Glutamatergic neuron (in vitro differentiated cells): Measurements from ENCODE around the gene FAM3D. TPM values are rescaled to one million over a fixed set of nuclear protein-coding genes. Genes with fewer than 3 reads are reported as not detected.
"Not testable (repeated sequence)": the region's sequence is repeated elsewhere in the genome, so short reads cannot be mapped to it uniquely, and the experiment has no call there.

Experiments used
- DNase-seq: peaks from one replicate; pipeline ENCODE4 v3.0.0; 2022
- H3K27ac Mint-ChIP-seq: one replicate; pipeline ENCODE4 v1.8.0; 2020; ENCODE audit warnings: mild to moderate bottlenecking, mixed read lengths, inconsistent platforms; ENCODE audit not compliant: unreplicated experiment
- H3K27me3 Mint-ChIP-seq: one replicate; pipeline ENCODE4 v1.8.0; 2020; ENCODE audit warnings: mild to moderate bottlenecking, moderate library complexity, mixed read lengths, inconsistent platforms; ENCODE audit not compliant: unreplicated experiment
- H3K36me3 Mint-ChIP-seq: one replicate; pipeline ENCODE4 v1.8.0; 2020; ENCODE audit warnings: mild to moderate bottlenecking, mixed read lengths, inconsistent platforms; ENCODE audit not compliant: unreplicated experiment
- H3K4me1 Mint-ChIP-seq: one replicate; pipeline ENCODE4 v1.8.0; 2020; ENCODE audit warnings: mild to moderate bottlenecking, low read depth, mixed read lengths, inconsistent platforms; ENCODE audit not compliant: unreplicated experiment
- H3K4me3 Mint-ChIP-seq: one replicate; pipeline ENCODE4 v1.8.0; 2020; ENCODE audit warnings: mild to moderate bottlenecking, mixed read lengths, inconsistent platforms; ENCODE audit not compliant: unreplicated experiment
- H3K9me3 Mint-ChIP-seq: one replicate; pipeline ENCODE4 v1.8.0; 2020; ENCODE audit warnings: mild to moderate bottlenecking, moderate library complexity, mixed read lengths, inconsistent platforms; ENCODE audit not compliant: unreplicated experiment
- total RNA-seq: library from RNA; stranded (reverse); fragmentation: NEBNext Ultra II Directional; extraction: Animal tissue kit (Norgen Biotek cat#: 25700); gene quantifications from one replicate; pipeline ENCODE4 v1.2.1, GENCODE V29; 2021; ENCODE audit not compliant: unreplicated experiment
- TF ChIP-seq, protein P1 (sequence below): fragments of 200-600 bp; sonication (generic); IDR thresholded peaks from one replicate; pipeline ENCODE4 v1.5.0; 2021; ENCODE audit not compliant: partially characterized antibody, unreplicated experiment

FAM3D gene
- total RNA-seq, 1 donor from 2014 or later: not detected

DNA sequence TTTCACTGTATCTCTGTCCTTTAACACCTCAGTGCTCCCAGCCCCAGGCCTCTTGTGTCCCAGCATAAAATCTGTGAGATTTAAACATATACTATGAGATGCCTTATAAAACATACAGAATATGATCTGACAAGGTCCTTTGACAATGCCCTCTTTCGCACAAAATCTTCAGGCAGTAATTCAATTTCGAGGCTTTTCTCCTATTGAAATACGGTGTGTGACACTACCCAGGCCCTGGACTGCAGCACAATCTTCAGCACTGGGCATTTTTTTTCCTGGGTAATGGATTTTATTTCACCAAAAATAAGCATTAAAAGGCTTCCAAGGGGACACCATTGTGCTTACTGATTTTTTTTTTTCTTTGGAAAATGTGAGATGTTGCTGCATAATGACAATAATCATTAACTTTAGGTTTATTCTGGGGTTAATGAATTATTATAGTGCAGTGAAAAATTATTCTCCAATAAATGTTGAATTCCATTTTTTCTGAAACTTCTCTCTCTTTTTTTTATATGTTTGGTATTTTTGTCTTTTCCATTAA, 40.9 kb upstream of the FAM3D start:
- Mint-ChIP-seq H3K4me3 (no peak overlapping the region), H3K36me3 (peaks cover 5% of the 10 kb centered on the region), H3K4me1 (no peaks in the 10 kb centered on the region), H3K27me3 (no peaks in the 10 kb centered on the region), H3K27ac (no peak overlapping the region), H3K9me3 (no peaks in the 10 kb centered on the region)
- TF ChIP-seq, protein P1, sequence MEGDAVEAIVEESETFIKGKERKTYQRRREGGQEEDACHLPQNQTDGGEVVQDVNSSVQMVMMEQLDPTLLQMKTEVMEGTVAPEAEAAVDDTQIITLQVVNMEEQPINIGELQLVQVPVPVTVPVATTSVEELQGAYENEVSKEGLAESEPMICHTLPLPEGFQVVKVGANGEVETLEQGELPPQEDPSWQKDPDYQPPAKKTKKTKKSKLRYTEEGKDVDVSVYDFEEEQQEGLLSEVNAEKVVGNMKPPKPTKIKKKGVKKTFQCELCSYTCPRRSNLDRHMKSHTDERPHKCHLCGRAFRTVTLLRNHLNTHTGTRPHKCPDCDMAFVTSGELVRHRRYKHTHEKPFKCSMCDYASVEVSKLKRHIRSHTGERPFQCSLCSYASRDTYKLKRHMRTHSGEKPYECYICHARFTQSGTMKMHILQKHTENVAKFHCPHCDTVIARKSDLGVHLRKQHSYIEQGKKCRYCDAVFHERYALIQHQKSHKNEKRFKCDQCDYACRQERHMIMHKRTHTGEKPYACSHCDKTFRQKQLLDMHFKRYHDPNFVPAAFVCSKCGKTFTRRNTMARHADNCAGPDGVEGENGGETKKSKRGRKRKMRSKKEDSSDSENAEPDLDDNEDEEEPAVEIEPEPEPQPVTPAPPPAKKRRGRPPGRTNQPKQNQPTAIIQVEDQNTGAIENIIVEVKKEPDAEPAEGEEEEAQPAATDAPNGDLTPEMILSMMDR: no peak
- DNase-seq: no peak

DNA sequence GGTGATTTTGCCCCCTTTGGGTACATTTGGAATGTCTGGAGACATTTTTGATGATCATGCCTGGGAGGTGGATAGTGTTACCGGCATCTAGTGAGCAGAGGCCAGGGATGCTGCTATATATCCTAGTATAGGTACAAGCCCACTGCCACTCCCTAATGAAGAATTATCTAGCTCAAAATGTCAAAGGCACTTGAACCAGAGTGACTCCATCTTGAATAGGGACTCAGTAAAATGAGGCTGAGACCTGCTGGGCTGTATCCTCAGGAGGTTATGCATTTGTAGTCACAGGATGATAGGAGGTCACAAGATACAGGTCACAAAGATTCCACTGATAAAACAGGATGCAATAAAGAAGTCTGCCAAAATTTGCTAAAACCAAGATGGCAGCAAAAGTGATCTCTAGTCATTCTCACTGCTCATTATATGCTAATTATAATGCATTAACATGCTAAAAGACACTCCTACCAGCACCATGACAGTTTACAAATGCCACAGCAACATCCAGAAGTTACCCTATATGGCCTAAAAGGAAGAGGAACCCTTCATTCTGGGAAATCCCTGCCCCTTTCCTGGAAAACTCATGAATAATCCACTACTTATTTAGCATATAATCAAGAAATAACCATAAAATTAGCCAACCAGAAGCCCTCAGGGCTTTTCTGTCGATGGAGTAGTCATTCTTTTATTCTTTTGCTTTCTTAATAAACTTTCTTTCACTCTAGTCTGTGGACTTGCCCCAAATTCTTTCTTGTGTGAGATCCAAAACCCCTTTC, 40.0 kb upstream of the FAM3D start:
- Mint-ChIP-seq H3K9me3 (no peaks in the 10 kb centered on the region), H3K36me3 (peaks cover 5% of the 10 kb centered on the region), H3K27me3 (no peaks in the 10 kb centered on the region), H3K4me3 (no peak overlapping the region), H3K4me1 (no peaks in the 10 kb centered on the region), H3K27ac (no peak overlapping the region)
- TF ChIP-seq, protein P1: no peak
- no peak for DNase-seq

DNA sequence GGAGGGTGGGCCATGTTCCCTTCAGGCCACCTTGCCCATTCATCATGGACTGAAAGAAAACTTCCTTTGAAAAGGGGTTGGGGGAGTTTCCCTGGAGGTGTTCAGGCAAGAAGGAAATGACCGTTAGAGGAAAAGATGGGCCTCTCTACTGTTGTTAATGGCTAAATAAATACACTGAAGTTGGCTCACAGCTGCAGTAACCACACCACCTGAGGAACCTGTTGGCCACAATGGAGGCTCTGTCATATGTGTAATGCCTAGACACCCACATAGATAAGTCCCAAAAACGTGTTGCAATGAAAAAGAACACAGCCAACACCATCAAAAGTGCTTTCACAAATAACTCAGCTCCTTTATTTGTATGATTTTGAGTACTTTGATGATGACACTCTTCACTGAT, 38.2 kb upstream of the FAM3D start:
- TF ChIP-seq, protein P1: no peak
- peaks cover 8% of the 10 kb centered on the region for H3K36me3 Mint-ChIP-seq
- no peaks in the 10 kb centered on the region for H3K9me3 Mint-ChIP-seq
- H3K4me3 Mint-ChIP-seq: no peak overlapping the region
- no peaks in the 10 kb centered on the region for H3K27me3 Mint-ChIP-seq
- no peaks in the 10 kb centered on the region for H3K4me1 Mint-ChIP-seq
- H3K27ac Mint-ChIP-seq: no peak overlapping the region
- no peak for DNase-seq

DNA sequence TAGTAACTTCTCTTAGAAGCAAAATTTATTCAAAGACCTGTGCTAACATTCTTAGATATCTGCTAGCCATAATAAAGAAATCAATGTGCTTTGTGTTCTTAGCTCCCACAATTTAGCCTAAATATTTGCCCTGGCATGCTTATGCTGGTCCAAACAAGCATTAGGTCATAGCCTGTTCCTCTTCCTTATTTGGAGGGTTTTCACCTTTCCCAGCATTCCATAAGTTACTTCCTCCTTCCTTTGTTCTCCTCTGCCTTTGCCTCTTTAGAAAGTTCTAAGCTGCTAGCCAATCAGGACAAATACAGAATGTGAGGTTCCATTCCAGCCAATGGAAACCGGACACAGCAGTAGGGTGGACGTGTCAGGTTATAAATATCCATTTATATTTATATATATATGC, 37.7 kb upstream of the FAM3D start:
- H3K9me3 Mint-ChIP-seq, H3K27ac Mint-ChIP-seq, H3K27me3 Mint-ChIP-seq, H3K36me3 Mint-ChIP-seq, DNase-seq, H3K4me1 Mint-ChIP-seq, H3K4me3 Mint-ChIP-seq: not testable (repeated sequence)

DNA sequence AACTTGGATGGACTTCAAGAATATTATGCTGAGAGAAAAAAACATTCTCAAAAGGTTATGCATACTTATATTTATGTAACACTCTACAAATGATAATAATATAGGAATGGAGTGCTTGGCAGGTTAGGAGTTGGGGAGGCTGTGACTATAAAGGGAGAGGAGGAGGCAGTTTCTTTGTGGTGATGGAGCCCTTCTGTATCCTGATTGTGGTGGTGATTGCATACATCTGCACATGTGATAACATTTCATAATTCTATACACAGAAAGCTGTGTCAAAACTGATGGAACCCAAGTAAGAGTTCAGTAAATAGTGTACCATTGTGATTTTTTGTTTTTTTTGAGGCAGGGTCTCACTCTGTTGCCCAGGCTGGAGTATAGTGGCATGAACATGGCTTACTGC, 31.7 kb upstream of the FAM3D start:
- H3K4me1 Mint-ChIP-seq: no peaks in the 10 kb centered on the region
- H3K27ac Mint-ChIP-seq: no peak overlapping the region
- DNase-seq: no peak
- H3K9me3 Mint-ChIP-seq: no peaks in the 10 kb centered on the region
- peaks cover 2% of the 10 kb centered on the region for H3K27me3 Mint-ChIP-seq
- no peak overlapping the region for H3K4me3 Mint-ChIP-seq
- peaks cover 3% of the 10 kb centered on the region for H3K36me3 Mint-ChIP-seq
- TF ChIP-seq, protein P1: no peak
